Activated CD8-positive, alpha-beta memory T cell treated with anti-CD3 and anti-CD28 coated beads for 36 hours (primary cell): ENCODE measurements around the gene CEMP1. TPM values are rescaled to one million over a fixed set of nuclear protein-coding genes. Genes with fewer than 3 reads are reported as not detected.

Experiments
- CTCF ChIA-PET: fragments of 350-600 bp; sonication (Branson Sonifier 250); formaldehyde crosslinking; loops from one replicate; lab custom pipeline; 2021; ENCODE audit warnings: antibody characterized with exemption; lab: Charles Lee
- POLR2A ChIA-PET: fragments of 350-600 bp; sonication (Branson Sonifier 250); formaldehyde crosslinking; loops from one replicate; lab custom pipeline; 2021; ENCODE audit warnings: antibody characterized with exemption; lab: Charles Lee
- total RNA-seq, 2 experiments: library from RNA; stranded (reverse); gene quantifications; one replicate each; pipeline ENCODE4 v1.2.3, GENCODE V29; 2021

CEMP1 gene
- total RNA-seq, 2 experiments from 2014 or later = not detected

DNA sequence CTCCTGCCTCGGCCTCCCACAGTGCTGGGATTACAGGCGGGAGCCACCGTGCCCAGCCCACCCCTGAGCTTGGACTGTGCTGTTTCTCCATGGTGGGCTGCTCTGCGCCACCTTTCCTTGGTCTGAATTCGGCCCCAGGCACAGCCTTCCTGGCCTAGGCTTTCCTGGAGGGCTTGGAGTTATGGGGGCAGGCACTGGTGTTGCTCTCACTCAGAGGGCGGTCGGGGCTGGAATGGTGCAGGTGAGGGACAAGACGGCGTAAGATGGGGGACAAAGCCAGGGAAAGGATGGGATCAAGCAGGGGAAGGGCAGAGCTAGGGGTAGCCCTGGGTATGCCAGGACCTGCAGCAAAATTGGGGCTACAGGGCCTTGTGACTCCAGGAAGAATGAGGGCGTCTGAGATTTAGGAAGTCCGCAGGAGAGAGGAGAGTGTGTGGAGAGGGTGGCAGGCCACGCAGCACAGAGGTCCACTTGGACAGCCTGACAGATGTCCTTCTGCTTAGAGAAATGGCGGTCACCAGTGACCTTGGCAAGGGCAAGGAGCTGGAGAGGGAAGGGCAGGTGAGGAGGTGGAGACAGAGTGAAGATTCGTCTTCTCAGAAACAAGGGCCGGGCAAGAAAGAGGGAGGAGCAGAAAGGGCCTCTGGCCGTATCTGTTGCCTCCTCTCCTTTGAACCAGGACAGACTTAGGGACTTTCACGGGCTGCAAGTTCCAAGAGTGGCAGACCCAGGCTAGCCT lies 19.0 kb downstream of the CEMP1 start:
- ChIA-PET POLR2A (no interaction called here), CTCF (interaction anchor here (0.9 to 2.8 kb wide), 4 partner anchors 9 to 217 kb away, joined by 3 to 9 read pairs (median 3); no protein-coding TSS in a partner anchor)

DNA sequence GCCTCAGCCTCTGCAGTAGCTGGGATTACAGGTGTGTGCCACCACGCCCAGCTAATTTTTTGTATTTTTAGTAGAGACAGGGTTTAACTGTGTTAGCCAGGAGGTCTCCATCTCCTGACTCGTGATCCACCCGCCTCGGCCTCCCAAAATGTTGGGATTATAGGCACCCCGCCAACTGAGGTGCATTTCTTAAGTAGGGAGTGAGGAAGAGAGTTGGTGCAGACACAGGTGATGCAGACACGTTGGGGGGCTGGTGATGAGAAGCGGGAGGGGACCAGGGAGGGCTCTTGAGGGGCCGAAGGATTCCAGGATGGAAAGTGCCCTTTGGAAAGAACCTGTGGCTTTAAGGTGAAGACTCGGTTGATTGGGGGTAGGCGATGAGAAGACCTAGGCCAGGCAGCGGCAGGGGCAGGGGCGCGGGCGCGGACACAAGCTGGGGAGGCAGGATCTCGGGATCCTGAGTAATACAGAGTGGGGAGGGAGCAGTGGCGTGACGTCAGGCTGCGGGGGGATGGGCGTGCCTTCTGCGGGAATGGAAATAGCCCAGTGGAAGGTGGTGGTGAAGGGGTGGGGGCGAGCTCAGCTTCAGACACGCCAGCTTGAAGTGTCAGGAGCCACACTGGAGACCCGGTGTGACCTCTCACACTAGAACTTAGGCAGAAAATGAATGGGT lies 19.9 kb downstream of the CEMP1 start:
- POLR2A ChIA-PET = no interaction called here
- CTCF ChIA-PET = interaction anchor here (0.5 to 1.0 kb wide), 2 partner anchors 10 to 76 kb away, joined by 3 read pairs; no protein-coding TSS in a partner anchor

DNA sequence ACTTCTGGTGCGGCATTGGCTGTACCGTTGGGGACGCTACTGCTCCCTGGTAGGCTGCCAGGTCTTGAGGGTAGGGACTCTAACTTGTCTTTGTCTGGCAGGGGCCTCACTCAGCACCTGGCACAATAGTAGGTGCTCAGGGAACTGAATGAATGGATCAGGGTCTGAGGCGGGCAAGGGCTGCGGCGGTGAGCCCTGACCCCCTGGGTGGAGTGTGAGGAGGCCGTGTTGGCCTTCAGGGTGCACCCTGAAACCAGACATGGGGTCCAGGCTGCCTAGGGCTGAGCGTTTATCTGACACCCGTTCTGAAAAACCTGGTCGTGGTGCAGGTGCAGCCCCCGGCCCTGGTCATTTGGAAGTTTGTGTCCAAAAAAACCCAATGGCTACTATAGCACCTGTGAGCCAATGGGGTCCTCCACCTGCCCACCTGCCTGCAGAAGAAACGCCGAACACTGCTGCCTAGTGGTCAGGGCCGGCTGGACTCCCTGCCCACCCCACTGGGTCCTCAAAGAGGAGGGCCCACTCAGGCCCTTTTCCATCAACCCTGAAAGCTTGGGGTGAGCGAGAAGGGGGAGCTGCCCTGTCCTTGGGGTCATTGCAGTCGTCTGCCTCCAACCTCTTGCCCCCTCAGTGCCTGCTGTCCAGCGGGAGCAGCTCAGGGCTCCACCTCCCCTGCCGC lies 22.3 kb downstream of the CEMP1 start:
- POLR2A ChIA-PET = no interaction called here
- CTCF ChIA-PET = no interaction called here

DNA sequence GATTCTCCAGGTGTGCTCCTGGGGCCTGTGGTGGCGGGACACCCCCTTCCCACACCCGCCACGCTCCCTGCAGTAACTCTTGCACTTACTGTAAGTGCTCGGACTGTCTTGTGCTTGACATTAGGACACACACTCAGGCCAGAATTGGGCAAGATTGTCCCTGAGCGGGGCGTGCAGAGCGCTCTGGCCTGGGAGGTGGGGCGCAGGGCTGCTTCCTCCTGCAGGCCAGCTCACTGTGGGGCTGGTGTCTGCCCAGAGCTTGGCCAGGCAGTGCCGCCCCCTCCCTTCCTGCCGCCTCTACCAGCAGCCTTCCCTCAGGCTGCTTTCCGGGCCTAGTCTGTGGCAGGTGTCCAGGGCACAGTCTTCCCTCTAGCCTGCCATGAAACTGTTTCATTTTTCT lies 23.5 kb downstream of the CEMP1 start:
- ChIA-PET POLR2A (no interaction called here), CTCF (no interaction called here)

DNA sequence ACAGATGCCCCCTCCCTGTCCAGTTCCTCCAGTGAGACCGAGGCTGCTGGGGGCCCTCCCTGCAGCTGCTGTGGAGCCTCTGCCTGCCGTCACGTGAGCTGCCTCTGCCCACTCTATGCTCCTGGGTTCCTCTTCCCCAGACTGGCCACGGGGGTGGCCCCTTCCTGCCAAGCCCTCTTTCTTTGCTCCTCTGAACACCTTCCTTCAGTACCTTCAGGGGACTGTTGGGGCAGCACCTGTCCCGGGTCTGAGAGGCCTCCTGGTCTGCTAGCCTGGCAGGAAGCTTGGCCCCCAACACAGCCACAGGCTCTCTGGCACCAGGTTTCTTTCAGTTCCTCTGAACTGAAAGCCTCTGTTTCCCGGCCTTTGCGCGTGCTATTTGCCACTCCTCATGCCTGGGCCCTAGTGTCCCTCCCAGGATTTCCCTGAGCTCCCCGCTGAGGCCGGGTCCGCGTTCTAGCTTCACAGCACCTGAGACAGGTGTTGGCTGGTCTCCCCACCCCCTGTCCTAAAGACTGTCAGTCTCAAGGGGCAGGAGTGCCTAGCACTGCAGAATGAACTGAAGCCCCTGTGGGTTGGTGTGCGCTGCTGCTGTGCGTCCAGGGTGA lies 24.1 kb downstream of the CEMP1 start:
- CTCF ChIA-PET = no interaction called here

DNA sequence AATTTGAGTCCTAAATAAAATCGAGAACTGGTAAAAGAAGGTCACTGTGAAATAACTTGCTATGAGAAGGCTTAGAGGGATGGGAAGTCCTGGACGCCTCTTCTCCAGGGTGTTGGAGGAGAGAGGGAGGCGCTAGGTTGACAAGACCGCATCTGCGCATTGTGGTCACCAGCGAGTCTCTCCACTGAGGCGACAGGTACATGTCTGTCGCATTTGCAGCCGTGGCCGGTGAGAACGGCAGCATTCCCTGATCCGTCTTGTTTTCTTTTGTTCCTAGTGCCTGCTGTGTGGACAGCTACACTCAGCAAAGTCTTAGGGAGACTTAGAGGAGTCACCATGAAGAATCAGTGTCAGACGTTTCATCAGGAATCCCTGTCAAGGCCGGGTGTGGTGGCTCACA lies 25.5 kb downstream of the CEMP1 start:
- CTCF ChIA-PET = no interaction called here

More for the DNA sequence above, 24.1 kb downstream of the CEMP1 start:
- POLR2A ChIA-PET = no interaction called here

DNA sequence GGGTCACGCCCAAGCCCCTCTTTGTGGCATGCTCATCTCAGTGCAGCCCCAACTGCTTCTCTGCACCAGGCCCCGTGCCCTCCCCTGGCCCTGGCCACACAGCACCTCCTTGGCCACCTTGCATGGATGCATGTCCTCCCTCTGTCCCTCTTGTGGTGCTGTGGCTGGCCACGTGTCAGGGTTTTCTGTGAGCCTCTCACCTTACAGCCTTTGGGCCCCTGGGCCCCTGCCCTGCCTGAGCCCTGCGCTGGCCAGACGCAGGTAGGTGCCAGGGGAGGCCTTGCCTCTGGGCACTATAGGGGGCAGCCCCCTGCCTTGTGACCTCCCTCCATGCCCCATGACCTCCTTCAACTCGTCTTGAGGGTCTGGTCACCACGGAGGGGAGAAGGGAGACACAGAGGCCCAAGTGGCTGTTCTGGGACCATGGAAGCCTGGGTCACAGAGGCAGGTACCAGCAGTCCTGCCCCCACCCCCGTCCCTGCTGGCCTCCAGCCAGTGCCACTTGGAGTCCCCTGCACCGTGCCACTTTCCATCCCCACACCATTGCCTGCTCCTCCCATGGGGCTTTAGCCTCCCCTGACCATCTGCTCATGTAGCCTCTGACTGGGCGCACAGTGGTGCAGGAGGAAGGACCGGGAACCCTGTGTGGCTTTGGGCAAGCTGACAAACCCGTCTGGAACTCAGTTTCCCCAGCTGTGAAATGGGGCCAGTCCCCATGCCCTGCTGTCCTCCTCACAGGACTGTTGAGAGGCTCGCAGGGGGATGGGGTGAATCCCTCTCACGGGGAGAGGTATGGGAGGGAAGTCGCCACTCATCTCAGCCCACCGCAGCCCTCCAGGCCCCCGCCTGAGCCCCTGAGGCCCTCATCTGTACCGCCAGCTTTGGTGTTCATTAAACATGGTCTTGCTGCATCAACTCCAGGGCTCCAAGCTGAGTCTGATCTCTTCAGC lies 29.0 kb downstream of the CEMP1 start:
- CTCF ChIA-PET = interaction anchor here (0.6 to 2.8 kb wide), 15 partner anchors 8 to 574 kb away, joined by 3 to 22 read pairs (median 4); partner anchors contain the start of genes ATP6V0C and TBC1D24
- POLR2A ChIA-PET = interaction anchor here (0.6 to 1.0 kb wide), 3 partner anchors 13 to 154 kb away, joined by 3 to 8 read pairs (median 3); partner anchors contain the start of gene AMDHD2

More for the DNA sequence above, 25.5 kb downstream of the CEMP1 start:
- POLR2A ChIA-PET = no interaction called here

DNA sequence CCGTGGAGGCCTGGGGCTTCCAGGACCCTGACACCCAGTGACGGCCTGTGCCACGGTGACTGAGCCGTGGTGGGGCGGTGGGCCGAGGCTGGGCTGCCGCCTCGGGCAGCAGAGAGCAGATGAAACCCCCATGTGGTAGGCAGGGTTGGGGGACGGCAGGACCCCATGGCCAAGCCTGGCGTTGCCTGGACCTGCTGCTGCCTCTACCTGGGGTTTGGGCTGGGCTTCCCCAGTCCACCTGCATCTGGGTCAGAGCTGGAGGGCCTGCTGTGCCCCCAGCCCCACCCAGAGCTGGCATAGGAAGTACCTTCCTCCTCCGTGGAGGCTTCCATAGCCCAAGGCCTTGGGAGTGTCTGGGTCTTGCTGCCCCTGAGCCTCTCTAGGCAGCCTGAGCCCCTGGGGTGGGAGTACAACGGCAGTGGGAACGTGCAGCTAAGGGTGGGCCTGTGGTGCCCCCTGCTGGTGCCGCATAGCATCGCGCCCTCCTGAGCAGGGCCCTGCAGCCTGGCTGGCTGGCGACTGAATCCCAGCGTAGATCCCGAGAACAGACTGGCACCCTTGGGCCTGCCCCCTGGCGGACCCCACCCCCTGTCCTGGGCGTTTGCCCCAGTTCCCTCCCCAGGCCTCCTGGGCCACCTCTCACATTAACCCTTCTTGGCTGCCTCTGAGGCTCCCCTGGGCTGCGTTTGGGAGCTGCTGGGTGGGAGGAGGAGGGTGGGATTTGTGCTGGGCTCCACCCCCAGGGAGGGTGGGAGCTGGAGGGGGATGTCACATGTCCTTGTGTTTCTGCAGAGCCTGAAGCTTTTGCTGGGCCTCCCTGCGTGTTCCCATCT lies 30.1 kb downstream of the CEMP1 start:
- ChIA-PET CTCF (interaction anchor here (0.5 to 2.8 kb wide), 24 partner anchors 9 to 306 kb away, joined by 3 to 22 read pairs (median 4); partner anchors contain the start of genes ABCA3, ATP6V0C, CEMP1 and TBC1D24), POLR2A (interaction anchor here (0.8 to 1.0 kb wide), 2 partner anchors 14 to 19 kb away, joined by 3 read pairs; partner anchors contain the start of gene AMDHD2)

DNA sequence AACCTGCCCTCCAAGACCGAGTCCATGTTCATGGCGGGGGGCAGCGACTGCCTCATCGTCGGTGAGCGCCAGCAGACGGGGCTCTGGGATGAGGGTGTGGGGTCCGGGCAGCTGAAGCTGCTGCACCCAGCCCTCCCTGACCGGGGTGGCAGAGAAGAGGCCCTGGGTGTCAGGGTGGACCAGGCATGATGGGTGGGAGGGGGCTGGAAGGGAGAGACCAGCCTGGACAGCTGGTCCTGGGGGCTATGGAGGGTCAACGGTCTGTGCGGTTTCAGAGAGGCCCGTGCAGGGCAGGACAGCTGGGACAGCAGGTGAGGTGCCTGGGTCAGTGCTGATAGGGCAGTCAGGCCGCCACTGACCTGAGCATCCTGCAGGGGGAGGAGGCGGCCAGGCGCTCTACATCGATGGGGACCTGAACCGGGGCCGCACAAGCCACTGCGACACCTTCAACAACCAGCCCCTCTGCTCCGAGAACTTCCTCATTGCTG lies 30.7 kb downstream of the CEMP1 start:
- POLR2A ChIA-PET = no interaction called here

DNA sequence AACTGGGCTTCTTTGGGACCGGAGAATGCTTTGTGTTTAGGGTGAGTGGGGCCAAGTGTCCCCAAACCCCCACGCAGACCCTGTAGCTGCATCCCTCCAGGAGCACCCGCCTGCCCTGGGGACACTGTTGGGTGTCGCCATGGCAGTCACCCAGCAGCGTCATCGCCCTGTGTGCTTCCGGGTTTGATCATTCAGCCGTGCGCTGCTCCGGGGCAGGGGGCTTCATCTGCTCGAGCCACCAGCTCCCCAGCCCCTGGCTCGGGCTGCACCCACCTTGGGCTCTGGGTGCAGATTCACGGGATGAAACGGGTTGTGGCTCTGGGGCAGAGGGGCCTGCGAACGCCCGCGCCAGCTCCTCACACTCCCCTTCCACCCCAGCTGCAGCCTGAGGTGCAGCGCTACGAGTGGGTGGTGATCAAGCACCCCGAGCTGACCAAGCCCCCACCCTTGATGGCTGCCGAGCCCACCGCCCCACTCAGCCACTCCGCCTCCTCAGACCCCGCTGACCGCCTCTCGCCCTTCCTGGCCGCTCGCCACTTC lies 31.2 kb downstream of the CEMP1 start:
- CTCF ChIA-PET = interaction anchor here (1.0 to 2.8 kb wide), 4 partner anchors 15 to 160 kb away, joined by 3 to 22 read pairs (median 4); partner anchors contain the start of gene ABCA3
- POLR2A ChIA-PET = no interaction called here

More for the DNA sequence above, 30.7 kb downstream of the CEMP1 start:
- CTCF ChIA-PET = interaction anchor here (0.5 to 2.8 kb wide), 19 partner anchors 10 to 306 kb away, joined by 3 to 22 read pairs (median 4); partner anchors contain the start of genes ABCA3, ATP6V0C, CEMP1 and TBC1D24

DNA sequence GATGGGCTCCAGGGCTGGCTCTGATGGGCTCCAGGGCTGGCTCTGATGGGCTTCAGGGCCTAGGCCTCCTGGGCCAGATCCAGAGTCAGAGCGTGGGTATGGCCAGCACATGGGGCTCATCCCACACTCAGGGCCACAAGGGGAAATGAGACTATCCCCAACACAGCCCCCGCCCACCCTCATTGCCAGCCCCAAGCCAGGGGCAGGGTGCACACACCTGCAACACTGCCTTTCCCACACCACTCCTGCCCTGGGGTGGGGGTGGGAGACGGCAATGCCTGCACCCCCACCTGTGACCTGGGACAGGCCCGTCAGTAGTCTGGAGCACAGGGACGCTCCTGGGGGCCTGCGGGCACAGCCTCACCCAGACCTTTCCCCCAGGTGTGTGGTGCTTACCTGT lies 31.8 kb downstream of the CEMP1 start:
- ChIA-PET CTCF (interaction anchor here (2.8 kb wide), 1 partner anchor 15 kb away, joined by 22 read pairs; no protein-coding TSS in a partner anchor), POLR2A (no interaction called here)

DNA sequence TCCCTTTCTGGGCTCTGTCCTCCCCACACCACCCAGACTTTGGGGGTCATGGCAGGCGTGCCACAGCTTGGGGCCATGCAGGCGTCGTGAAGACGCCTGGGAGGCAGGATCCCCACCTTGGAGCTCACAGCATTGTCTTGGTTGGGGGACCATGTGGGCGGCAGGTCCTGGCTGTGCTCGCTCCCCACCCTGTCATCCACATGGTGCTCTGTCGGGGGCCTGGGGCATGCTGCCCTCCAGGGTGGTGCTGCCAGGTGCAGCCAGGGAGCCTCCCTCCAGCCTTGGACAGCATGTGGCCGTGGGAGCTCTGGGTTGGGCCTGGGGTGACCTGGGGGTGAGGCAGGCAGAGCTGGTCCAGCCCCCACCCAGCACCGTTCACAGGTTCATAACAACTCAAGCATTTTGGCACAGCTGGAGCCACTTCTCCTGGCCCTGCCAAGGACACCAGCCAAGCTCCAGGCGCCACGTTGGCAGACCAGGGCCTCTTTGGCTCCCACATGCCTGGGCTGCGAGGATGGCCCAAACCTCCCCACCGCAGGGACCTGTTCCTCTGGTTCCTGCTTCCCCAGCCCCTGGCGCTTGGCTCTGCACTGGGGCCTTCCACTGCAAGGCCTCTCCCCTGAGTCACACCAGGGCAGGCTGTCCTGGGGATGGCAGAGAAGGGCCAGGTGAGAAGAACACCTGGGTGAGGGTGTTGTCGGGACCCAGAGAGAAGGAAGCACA lies 32.5 kb downstream of the CEMP1 start:
- CTCF ChIA-PET = no interaction called here
- POLR2A ChIA-PET = no interaction called here

DNA sequence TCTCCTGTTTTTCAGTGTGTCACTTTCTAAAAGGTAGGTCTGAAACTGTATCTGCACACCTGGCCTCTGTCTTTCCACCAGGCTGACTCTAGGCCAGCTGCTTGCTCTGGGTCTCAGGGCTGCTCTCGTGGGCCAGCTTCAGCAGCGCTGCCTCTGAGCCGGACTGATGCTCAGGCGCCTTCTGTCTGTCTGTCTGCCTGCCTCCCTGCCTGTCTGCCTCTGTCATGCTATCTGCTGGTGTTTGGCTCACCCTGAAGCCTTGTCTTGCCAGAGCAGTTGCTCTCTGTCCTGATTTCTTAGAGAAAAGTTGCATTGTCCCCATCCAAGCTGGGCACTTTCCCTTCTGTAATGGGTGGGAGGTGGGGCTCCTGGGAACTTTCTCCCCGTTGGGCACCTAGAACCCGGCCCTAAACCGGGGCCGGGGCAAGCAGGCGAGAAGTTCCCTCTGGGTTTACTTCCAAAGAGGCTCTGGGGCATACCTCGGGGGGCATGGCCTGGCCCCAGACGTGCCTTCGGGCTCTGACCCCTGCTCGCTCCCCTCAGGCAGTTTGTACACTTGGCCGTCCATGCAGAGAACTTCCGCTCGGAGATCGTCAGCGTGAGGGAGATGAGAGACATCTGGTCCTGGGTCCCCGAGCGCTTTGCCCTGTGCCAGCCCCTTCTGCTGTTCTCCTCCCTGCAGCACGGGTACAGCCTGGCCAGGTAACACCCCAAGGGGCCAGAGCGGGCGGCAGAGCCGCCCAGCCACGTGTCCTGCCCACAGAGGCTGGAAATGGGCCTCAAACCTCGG lies 33.3 kb downstream of the CEMP1 start:
- ChIA-PET POLR2A (no interaction called here), CTCF (no interaction called here)

DNA sequence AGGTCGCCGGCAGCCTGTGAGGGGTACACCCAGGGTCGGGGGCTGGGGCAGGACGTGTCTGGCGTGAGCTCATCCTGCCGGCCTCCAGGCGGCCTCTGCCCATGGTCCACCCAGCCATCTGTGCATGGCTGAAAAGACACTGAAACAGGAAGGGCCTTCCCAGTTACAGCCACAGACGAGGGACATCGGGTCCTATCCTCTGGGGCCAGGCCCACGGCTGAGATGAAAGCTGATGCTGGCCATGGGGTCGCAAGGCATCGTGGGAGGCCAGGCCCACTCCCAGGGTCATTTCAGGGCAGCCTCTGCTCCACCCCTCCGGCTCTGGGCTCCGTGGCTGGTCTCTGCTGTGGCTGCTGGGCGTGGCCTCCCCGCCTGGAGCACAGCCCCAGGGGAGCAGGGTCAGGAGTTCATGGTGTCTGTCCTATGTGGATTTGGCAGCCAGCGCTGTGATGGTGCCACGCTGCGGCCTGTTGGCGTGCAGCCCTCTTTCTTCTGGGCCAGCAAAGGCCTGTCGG lies 34.0 kb downstream of the CEMP1 start:
- CTCF ChIA-PET = interaction anchor here (0.6 to 0.7 kb wide), 2 partner anchors 10 to 475 kb away, joined by 3 read pairs; no protein-coding TSS in a partner anchor
- POLR2A ChIA-PET = no interaction called here
